Measurements from ENCODE around the gene HS3ST3A1.

GRCh38 chr17:13508896-13509295 is 92.8 kb downstream of the HS3ST3A1 start:
- TF ChIP-seq POLR2A (IDR thresholded peaks at IDR 0.05) (no peak), CTCF (IDR thresholded peaks at IDR 0.05) (no peak)
